HepG2 (cell line): ENCODE measurements around the gene DIPK1B. TPM values are rescaled to one million over a fixed set of nuclear protein-coding genes. Genes with fewer than 3 reads are reported as not detected.
A peak's percentile ranks its signal among the peaks of the same experiment; 100 is the strongest.

Experiments
- ATAC-seq: fragments of 200-7000 bp; cut with Tn5 transposase; 3 replicates; pipeline ENCODE4 v1.9.1; 2020; ENCODE audit warnings: mild to moderate bottlenecking, moderate library complexity
- BruUV-seq: library from RNA; stranded (reverse); fragments of 400-500 nt; replicated peaks from 2 replicates; lab custom pipeline; 2021; lab: Mats Ljungman, UMichigan
- CTCF ChIA-PET: fragments of 300-600 bp; formaldehyde crosslinking; extraction: SDS; loops from one replicate; lab custom pipeline; 2021; ENCODE audit warnings: low total read pairs, inconsistent platforms, low intra/inter-chr PET ratio; lab: Yijun Ruan, JAX
- POLR2A ChIA-PET: fragments of 350-600 bp; sonication (Branson Sonifier 250); formaldehyde crosslinking; loops from one replicate; lab custom pipeline; 2020; ENCODE audit warnings: antibody characterized with exemption, inconsistent platforms; lab: Yijun Ruan, JAX
- DNase-seq: peaks from one replicate; pipeline ENCODE4 v3.0.0-alpha.2; 2015; ENCODE audit warnings: low spot score
- FAIRE-seq: peaks from 3 replicates; lab custom pipeline; 2011; peaks lifted over from hg19 to GRCh38; lab: Jason Lieb, UNC
- H2AFZ ChIP-seq: one replicate; pipeline ENCODE4 v1.6.1; 2011; ENCODE audit warnings: low read length, inconsistent platforms
- H3K27ac ChIP-seq: fragments of 300-600 bp; 3 replicates; pipeline ENCODE4 v1.8.0; 2011; ENCODE audit warnings: mixed run types, mild to moderate bottlenecking, mixed read lengths, low read length, inconsistent platforms; ENCODE audit not compliant: insufficient read depth; ENCODE audit errors: extremely low read length
- H3K27me3 ChIP-seq, 2 experiments: fragments of 200-600 bp in 1 of 2; 2 replicates in 1 of 2; 3 replicates in 1 of 2; pipeline versions ENCODE4 v1.6.0 to v1.8.0; 2011; ENCODE audit warnings: low read length in 2 of 2, mild to moderate bottlenecking in 2 of 2, moderate library complexity in 2 of 2, inconsistent platforms in 1 of 2; ENCODE audit not compliant: insufficient read depth in 2 of 2, control insufficient read depth in 1 of 2
- H3K36me3 ChIP-seq, 2 experiments: fragments of 200-600 bp in 1 of 2; replicated peaks in 1 of 2; 2 replicates in 1 of 2; 3 replicates in 1 of 2; pipeline versions ENCODE4 v1.5.1 to v1.8.0; 2011; ENCODE audit warnings: low read length in 2 of 2, inconsistent platforms in 1 of 2; ENCODE audit not compliant: insufficient read depth in 2 of 2, control insufficient read depth in 1 of 2
- H3K4me1 ChIP-seq: 2 replicates; pipeline ENCODE4 v1.5.1; 2012; ENCODE audit warnings: low read length, inconsistent platforms; ENCODE audit not compliant: insufficient read depth
- H3K4me2 ChIP-seq: 2 replicates; pipeline ENCODE4 v1.6.0; 2011; ENCODE audit warnings: low read depth, low read length, inconsistent platforms
- H3K4me3 ChIP-seq, 3 experiments: fragments of 200-600 bp in 1 of 3; sonication (generic), shearing (Covaris generic) in 1 of 3; replicated peaks in 1 of 3; 2 replicates each; pipeline ENCODE4 v1.5.1; 2011 to 2016; ENCODE audit warnings: low read length in 3 of 3, inconsistent platforms in 2 of 3, low read depth in 2 of 3, mild to moderate bottlenecking in 2 of 3, control low read depth in 1 of 3, mixed read lengths in 1 of 3; ENCODE audit not compliant: insufficient read depth in 1 of 3
- H3K79me2 ChIP-seq: one replicate; pipeline ENCODE4 v1.6.1; 2011; ENCODE audit warnings: low read length, inconsistent platforms; ENCODE audit not compliant: insufficient read depth
- H3K9ac ChIP-seq: 2 replicates; pipeline ENCODE4 v1.6.0; 2011; ENCODE audit warnings: mild to moderate bottlenecking, low read depth, low read length, inconsistent platforms; ENCODE audit not compliant: insufficient read depth
- H3K9me3 ChIP-seq: 2 replicates; pipeline ENCODE4 v1.5.1; 2012; ENCODE audit warnings: mild to moderate bottlenecking, low read length
- H4K20me1 ChIP-seq: 2 replicates; pipeline ENCODE4 v1.6.0; 2011; ENCODE audit warnings: inconsistent platforms, mild to moderate bottlenecking, low read length, moderate library complexity; ENCODE audit not compliant: insufficient read depth
- BHLHE40 ChIP-seq: IDR thresholded peaks from 2 replicates; pipeline ENCODE4 v1.6.1; 2011; ENCODE audit warnings: low read length, improper control_type of control experiment
- ERF ChIP-seq: IDR thresholded peaks from 2 replicates; pipeline ENCODE4 v1.6.1; 2018; ENCODE audit warnings: missing biosample characterization, missing genetic modification reagents
- ESRRA ChIP-seq: sonication (generic); formaldehyde crosslinking; IDR thresholded peaks from 2 replicates; pipeline ENCODE4 v1.5.1; 2020; ENCODE audit warnings: mild to moderate bottlenecking, low read depth, missing genetic modification reagents
- HMG20B ChIP-seq: conservative IDR thresholded peaks from 2 replicates; pipeline ENCODE4 v1.6.1; 2016; ENCODE audit warnings: missing genetic modification reagents, missing compliant biosample characterization
- HMGA1 ChIP-seq: sonication (generic); formaldehyde crosslinking; conservative IDR thresholded peaks from 2 replicates; pipeline ENCODE4 v1.4.0; 2020; ENCODE audit warnings: missing genetic modification reagents
- HNRNPH1 ChIP-seq: fragments of 200-400 bp; formaldehyde crosslinking; optimal IDR thresholded peaks from 2 replicates; pipeline ENCODE3; 2017; ENCODE audit warnings: mild to moderate bottlenecking, low read depth, low read length
- IRF9 ChIP-seq: sonication (generic); formaldehyde crosslinking; IDR thresholded peaks from 2 replicates; pipeline ENCODE4 v1.8.0; 2022; ENCODE audit warnings: missing genetic modification reagents, mild to moderate bottlenecking, borderline replicate concordance
- NAIF1 ChIP-seq: sonication (generic); formaldehyde crosslinking; IDR thresholded peaks from 2 replicates; pipeline ENCODE4 v1.5.0; 2020; ENCODE audit warnings: mild to moderate bottlenecking, missing genetic modification reagents, borderline replicate concordance
- NRL ChIP-seq: sonication (generic); formaldehyde crosslinking; IDR thresholded peaks from 2 replicates; pipeline ENCODE4 v1.5.0; 2020; ENCODE audit warnings: missing genetic modification reagents, mild to moderate bottlenecking, moderate library complexity, borderline replicate concordance
- PAF1 ChIP-seq: IDR thresholded peaks from 2 replicates; pipeline ENCODE4 v1.6.1; 2016; ENCODE audit warnings: missing genetic modification reagents, missing compliant biosample characterization
- RBAK ChIP-seq: sonication (generic); formaldehyde crosslinking; IDR thresholded peaks from 2 replicates; pipeline ENCODE4 v1.5.1; 2020; ENCODE audit warnings: mild to moderate bottlenecking, missing genetic modification reagents
- SCMH1 ChIP-seq: sonication (generic); formaldehyde crosslinking; IDR thresholded peaks from 2 replicates; pipeline ENCODE4 v1.9.0; 2021; ENCODE audit warnings: missing genetic modification reagents, mild to moderate bottlenecking, borderline replicate concordance
- SYNCRIP ChIP-seq: fragments of 200-400 bp; formaldehyde crosslinking; IDR thresholded peaks from 2 replicates; pipeline ENCODE4 v1.6.1; 2018; ENCODE audit warnings: mild to moderate bottlenecking, low read depth, low read length; ENCODE audit not compliant: insufficient read depth
- TAF15 ChIP-seq: fragments of 200-400 bp; formaldehyde crosslinking; IDR thresholded peaks from one replicate; pipeline ENCODE4 v1.6.1; 2018; ENCODE audit warnings: mild to moderate bottlenecking, low read depth, low read length; ENCODE audit not compliant: poor library complexity, severe bottlenecking
- YY1 ChIP-seq: IDR thresholded peaks from 2 replicates; pipeline ENCODE4 v1.6.1; 2011; ENCODE audit warnings: low read length, low read depth, moderate library complexity, mild to moderate bottlenecking; ENCODE audit not compliant: insufficient read depth, insufficient replicate concordance
- ZFP36L2 ChIP-seq: sonication (generic); formaldehyde crosslinking; IDR thresholded peaks from 2 replicates; pipeline ENCODE4 v1.4.0; 2020; ENCODE audit warnings: missing genetic modification reagents
- ZMYM3 ChIP-seq: sonication (generic); formaldehyde crosslinking; IDR thresholded peaks from 2 replicates; pipeline ENCODE4 v1.5.1; 2020; ENCODE audit warnings: mild to moderate bottlenecking, missing genetic modification reagents
- ZNF326 ChIP-seq: sonication (generic); formaldehyde crosslinking; IDR thresholded peaks from 2 replicates; pipeline ENCODE4 v1.4.0; 2020; ENCODE audit warnings: missing genetic modification reagents, borderline replicate concordance
- ZSCAN29 ChIP-seq: sonication (generic); formaldehyde crosslinking; conservative IDR thresholded peaks from 2 replicates; pipeline ENCODE4 v1.4.0; 2020; ENCODE audit warnings: mild to moderate bottlenecking, missing genetic modification reagents
- ZZZ3 ChIP-seq: sonication (generic); formaldehyde crosslinking; IDR thresholded peaks from 2 replicates; pipeline ENCODE4 v1.4.0; 2020; ENCODE audit warnings: missing genetic modification reagents, mild to moderate bottlenecking, borderline replicate concordance
- WGBS: methylation state at CpG from one replicate; pipeline ENCODE4 v1.1.6; 2017; ENCODE audit warnings: low lambda C conversion rate; 5-methylcytosine and 5-hydroxymethylcytosine counted together
- in situ Hi-C: cut with HindIII; loops from 2 replicates; pipeline ENCODE4 v1.10.0; 2017; ENCODE audit warnings: low pct_unique_long_range_greater_than_20kb; ENCODE audit not compliant: extremely low pct_ligation_motif_present
- intact Hi-C: fragments of 100-400 bp; cut with micrococcal nuclease; formaldehyde crosslinking; loops from one replicate; pipeline ENCODE4 v1.10.0; 2022; ENCODE audit not compliant: unreplicated experiment
- polyA plus RNA-seq, 8 experiments: library from polyadenylated mRNA; depleted of rRNA in 3 of 8; stranded (reverse) in 7 of 8; unstranded in 1 of 8; fragments of >200 nt; fragmentation: Illumina TruSeq in 4 of 8; extraction: Trizol in 4 of 8; gene quantifications; 2 replicates each; pipeline versions ENCODE4 v1.2.1 to v1.2.3, GENCODE V29; 2011 to 2016; ENCODE audit warnings: low read depth in 4 of 8, missing spikeins in 1 of 8, mixed read lengths in 1 of 8; ENCODE audit not compliant: insufficient read depth in 1 of 8
- total RNA-seq, 5 experiments: library from RNA; depleted of rRNA; stranded (reverse); fragments of >200 nt; fragmentation: Illumina TruSeq; extraction: Trizol; gene quantifications; 2 replicates each; pipeline ENCODE4 v1.2.3, GENCODE V29; 2016; ENCODE audit warnings: low read depth in 1 of 5
- TF ChIP-seq, protein P1 (sequence below): sonication (generic); formaldehyde crosslinking; IDR thresholded peaks from 2 replicates; pipeline ENCODE4 v1.9.0; 2021; ENCODE audit warnings: missing genetic modification reagents, mild to moderate bottlenecking, borderline replicate concordance

DIPK1B gene
- total and polyA plus RNA-seq, 2 of the 13 experiments (the other 11 are each of a cell fraction or from before 2014, with no cell fraction given): 0.18 to 3.9 TPM

DNA sequence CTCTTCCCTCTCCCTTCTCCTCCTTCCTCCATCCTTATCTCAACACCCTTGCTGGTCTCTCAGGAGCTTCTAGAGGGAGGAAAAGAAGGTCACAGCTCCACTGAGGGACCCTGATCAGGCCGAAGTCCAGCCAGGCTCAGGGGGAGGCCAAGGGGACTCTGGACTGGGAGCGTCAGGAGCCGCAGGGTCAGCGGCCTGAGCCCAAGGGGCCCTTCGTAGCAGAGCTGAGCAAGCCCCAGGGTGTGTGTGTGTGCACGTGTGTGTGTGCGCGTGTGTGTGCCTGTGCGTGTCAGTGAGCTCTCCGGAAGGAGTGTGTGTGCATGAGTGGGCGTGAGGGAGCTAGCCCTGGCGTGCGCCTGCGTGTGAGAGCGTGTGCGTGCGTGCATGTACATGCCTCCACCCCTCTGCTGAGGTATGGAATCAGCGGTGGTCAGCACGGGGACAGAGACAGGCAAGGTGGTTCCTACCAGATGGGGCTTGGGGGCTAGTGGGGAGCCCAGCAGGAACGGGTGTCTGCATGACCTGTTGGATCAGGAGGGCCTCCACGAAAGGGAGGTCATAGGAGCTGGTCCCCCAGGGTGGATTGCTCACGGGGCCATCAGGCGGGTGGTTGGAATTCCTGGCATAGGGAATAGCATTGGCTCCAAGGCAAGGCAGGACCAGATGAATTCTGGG is 15.1 kb upstream of the DIPK1B start (continued):
- no peak for TF ChIP-seq IRF9
- TF ChIP-seq RBAK (CRISPR knock-in tag): no peak
- TF ChIP-seq ESRRA (CRISPR knock-in tag): peak; percentile 95
- TF ChIP-seq BHLHE40: peak; percentile 75
- TF ChIP-seq, protein P1, sequence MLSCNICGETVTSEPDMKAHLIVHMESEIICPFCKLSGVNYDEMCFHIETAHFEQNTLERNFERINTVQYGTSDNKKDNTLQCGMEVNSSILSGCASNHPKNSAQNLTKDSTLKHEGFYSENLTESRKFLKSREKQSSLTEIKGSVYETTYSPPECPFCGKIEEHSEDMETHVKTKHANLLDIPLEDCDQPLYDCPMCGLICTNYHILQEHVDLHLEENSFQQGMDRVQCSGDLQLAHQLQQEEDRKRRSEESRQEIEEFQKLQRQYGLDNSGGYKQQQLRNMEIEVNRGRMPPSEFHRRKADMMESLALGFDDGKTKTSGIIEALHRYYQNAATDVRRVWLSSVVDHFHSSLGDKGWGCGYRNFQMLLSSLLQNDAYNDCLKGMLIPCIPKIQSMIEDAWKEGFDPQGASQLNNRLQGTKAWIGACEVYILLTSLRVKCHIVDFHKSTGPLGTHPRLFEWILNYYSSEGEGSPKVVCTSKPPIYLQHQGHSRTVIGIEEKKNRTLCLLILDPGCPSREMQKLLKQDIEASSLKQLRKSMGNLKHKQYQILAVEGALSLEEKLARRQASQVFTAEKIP (CRISPR knock-in tag): no peak
- TF ChIP-seq HMG20B (CRISPR knock-in tag): no peak

DNA sequence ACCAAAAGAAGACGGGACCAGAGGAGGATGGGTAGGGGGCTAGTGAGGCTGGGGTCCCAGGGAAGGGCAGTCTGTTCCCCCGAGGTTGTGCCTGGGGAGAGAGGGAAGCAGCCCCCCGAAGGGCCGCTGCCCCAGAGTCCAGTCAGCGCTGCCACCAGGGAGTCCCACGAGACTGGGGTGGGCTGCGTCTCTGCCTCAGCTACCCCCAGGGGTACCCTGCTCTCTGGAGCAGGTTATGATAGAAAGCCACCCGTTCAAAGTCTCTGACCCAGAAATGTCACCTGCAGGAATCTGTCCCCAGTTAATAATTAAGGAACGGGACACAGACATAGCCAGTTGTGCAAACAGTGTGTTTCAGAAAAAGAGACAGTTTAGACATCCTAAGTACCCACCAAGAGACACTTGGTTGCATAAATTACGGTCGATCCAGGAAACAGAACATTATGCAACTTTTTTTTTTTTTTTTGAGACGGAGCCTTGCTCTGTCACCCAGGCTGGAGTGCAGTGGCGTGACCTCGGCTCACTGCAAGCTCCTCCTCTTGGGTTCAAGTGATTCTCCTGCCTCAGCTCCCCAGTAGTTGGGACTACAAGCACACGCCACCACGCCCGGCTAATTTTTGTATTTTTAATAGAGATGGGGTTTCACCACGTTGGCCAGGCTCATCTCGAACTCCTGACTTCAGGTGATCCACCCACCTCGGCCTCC is 14.4 kb upstream of the DIPK1B start:
- CTCF ChIA-PET: no interaction called here
- no peaks in the 10 kb centered on the region for H3K9me3 ChIP-seq
- FAIRE-seq: peak; percentile 90
- H3K4me2 ChIP-seq: peak overlapping the region; percentile 91
- ATAC-seq: peak; percentile 52
- H2AFZ ChIP-seq: no peak overlapping the region
- intact Hi-C loops (loop anchor here (1.0 kb wide), 1 partner anchor 23 kb away; no protein-coding TSS in a partner anchor), in situ Hi-C loops (no loop called here)
- peaks cover 4 to 17% of the 10 kb centered on the region in 2 experiments for H3K27me3 ChIP-seq
- 0% methylated on average over 16 of the region's 20 CpGs for WGBS
- peak overlapping the region; percentile 56 for H3K9ac ChIP-seq
- BruUV-seq: no TSS peak
- peaks cover 68% of the 10 kb centered on the region for H3K4me1 ChIP-seq
- H4K20me1 ChIP-seq: no peaks in the 10 kb centered on the region
- peak; percentile 78 for DNase-seq
- H3K4me3 ChIP-seq: peak overlapping the region; percentile 45 to 73 (median 48)
- no peaks in the 10 kb centered on the region for H3K36me3 ChIP-seq
- H3K79me2 ChIP-seq: no peaks in the 10 kb centered on the region
- POLR2A ChIA-PET: interaction anchor here (0.8 to 3.0 kb wide), 6 partner anchors 11 to 335 kb away, joined by 3 to 30 read pairs (median 4); partner anchors contain the start of gene AGPAT2
- peak overlapping the region; percentile 85 for H3K27ac ChIP-seq
- TF ChIP-seq YY1 (no peak), HNRNPH1 (no peak), ZFP36L2 (no peak), SYNCRIP (no peak), SCMH1 (CRISPR knock-in tag) (no peak), HMGA1 (no peak), NRL (no peak), TAF15 (no peak), ZSCAN29 (CRISPR knock-in tag) (no peak), ZMYM3 (CRISPR knock-in tag) (no peak), NAIF1 (CRISPR knock-in tag) (no peak), ERF (CRISPR knock-in tag) (no peak), PAF1 (no peak), ZZZ3 (CRISPR knock-in tag) (no peak), ZNF326 (CRISPR knock-in tag) (no peak)
